Skeletal muscle satellite cell (primary cell): ENCODE measurements around the gene SEMA5A.

Experiments used
- H3K27me3 ChIP-seq: 2 replicates; pipeline ENCODE4 v1.7.0; 2013; ENCODE audit warnings: low read length; ENCODE audit not compliant: control insufficient read depth, insufficient read depth
- H3K36me3 ChIP-seq: 2 replicates; pipeline ENCODE4 v1.7.0; 2013; ENCODE audit warnings: mild to moderate bottlenecking, control low read depth, low read length; ENCODE audit not compliant: insufficient read depth
- H3K4me1 ChIP-seq: 2 replicates; pipeline ENCODE4 v1.7.0; 2013; ENCODE audit warnings: low read length; ENCODE audit not compliant: control insufficient read depth, insufficient read depth
- H3K4me2 ChIP-seq: 2 replicates; pipeline ENCODE4 v1.7.0; 2013; ENCODE audit warnings: mild to moderate bottlenecking, low read length
- H3K4me3 ChIP-seq: 2 replicates; pipeline ENCODE4 v1.7.0; 2013; ENCODE audit warnings: low read length
- H3K9ac ChIP-seq: 2 replicates; pipeline ENCODE4 v1.7.0; 2013; ENCODE audit warnings: mild to moderate bottlenecking, low read depth, low read length, moderate library complexity
- H3K9me3 ChIP-seq: replicated peaks from 2 replicates; pipeline ENCODE4 v1.7.0; 2013; ENCODE audit warnings: mild to moderate bottlenecking, control low read depth, low read length

Gene SEMA5A

DNA sequence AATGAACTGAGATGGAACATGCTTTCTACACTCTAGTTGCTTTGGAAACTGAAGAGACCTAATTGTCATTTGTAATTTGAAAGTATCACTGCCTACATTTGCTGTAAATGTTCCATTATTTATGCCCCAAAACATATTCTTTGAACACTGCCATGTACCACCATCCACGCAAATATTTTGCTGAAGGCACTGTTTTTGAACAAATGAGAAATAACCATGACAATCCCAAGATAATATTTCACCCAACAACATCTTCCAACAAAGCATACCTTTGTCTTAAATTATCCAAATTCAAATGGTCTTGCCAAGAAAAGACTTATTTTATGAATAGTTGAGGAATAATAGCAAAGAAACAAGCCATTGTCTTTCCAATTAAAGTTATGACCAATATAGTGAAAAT is 356.2 kb downstream of the SEMA5A start:
- Histone ChIP-seq H3K36me3 (no peaks in the 10 kb centered on the region), H3K9ac (no peak overlapping the region), H3K27me3 (no peaks in the 10 kb centered on the region), H3K4me2 (no peak overlapping the region), H3K4me3 (no peak overlapping the region), H3K4me1 (peaks cover 27% of the 10 kb centered on the region), H3K9me3 (no peaks in the 10 kb centered on the region)

- H3K9me3 ChIP-seq: no peaks in the 10 kb centered on the region
These were observed 356.9 kb downstream of the SEMA5A start for GRCh38 chr5:9188956-9189355.

GRCh38 chr5:9188131-9188530 is 357.7 kb downstream of the SEMA5A start:
- Histone ChIP-seq H3K4me2 (peak overlapping the region; percentile 24), H3K4me1 (peaks cover 16% of the 10 kb centered on the region), H3K4me3 (peak overlapping the region; percentile 19), H3K36me3 (no peaks in the 10 kb centered on the region), H3K9me3 (no peaks in the 10 kb centered on the region), H3K9ac (peak overlapping the region; percentile 39), H3K27me3 (no peaks in the 10 kb centered on the region)

More at GRCh38 chr5:9188956-9189355, 356.9 kb downstream of the SEMA5A start:
- Histone ChIP-seq H3K4me1 (peaks cover 19% of the 10 kb centered on the region), H3K9ac (peak overlapping the region; percentile 39), H3K4me2 (no peak overlapping the region), H3K4me3 (no peak overlapping the region), H3K27me3 (no peaks in the 10 kb centered on the region), H3K36me3 (no peaks in the 10 kb centered on the region)

DNA sequence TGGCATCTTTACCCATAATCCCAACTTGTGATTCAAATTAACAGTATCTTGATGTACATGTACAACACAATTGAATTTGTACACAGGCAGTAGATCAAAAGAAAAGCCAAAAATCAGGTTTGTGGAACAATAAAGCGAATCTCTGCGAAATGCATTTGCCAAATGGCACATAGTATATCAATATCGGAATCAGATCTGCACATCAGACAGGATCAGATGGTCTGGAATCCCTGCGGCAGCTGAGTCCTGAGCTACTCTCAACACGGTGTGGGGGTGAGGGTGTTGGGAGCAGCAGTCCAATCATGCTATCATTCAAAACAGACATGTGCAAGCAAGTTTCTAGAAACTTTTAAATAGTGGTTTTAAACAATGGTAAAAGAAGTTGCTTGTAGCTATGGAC is 358.3 kb downstream of the SEMA5A start:
- Histone ChIP-seq H3K27me3 (no peaks in the 10 kb centered on the region), H3K4me1 (peaks cover 16% of the 10 kb centered on the region), H3K9ac (peak overlapping the region; percentile 3), H3K4me2 (no peak overlapping the region), H3K4me3 (no peak overlapping the region), H3K36me3 (no peaks in the 10 kb centered on the region), H3K9me3 (no peaks in the 10 kb centered on the region)

- Histone ChIP-seq H3K27me3 (no peaks in the 10 kb centered on the region), H3K9ac (no peak overlapping the region), H3K4me3 (no peak overlapping the region), H3K9me3 (no peaks in the 10 kb centered on the region), H3K36me3 (no peaks in the 10 kb centered on the region), H3K4me2 (no peak overlapping the region), H3K4me1 (peaks cover 16% of the 10 kb centered on the region)
These were observed 359.8 kb downstream of the SEMA5A start for GRCh38 chr5:9186069-9186468.

DNA sequence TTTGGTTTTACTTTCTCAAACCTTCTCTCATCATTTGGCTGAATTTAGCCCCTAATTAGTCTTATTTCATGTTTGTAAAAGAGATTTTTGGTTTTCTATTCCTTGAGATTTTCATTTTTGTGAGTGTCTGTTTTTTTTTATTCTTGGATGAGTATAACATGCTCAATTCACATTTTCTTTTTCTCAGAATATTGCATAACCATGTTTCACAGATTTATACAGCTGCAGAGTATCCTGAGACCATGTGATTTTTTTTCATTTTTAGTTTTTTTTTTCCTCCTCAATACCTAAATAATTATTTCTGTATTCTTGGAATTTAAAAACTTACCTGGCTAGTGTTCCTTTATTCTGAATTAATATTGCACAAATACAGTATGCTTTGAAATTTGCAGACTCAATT is 361.9 kb downstream of the SEMA5A start:
- H3K9ac ChIP-seq: no peak overlapping the region
- no peaks in the 10 kb centered on the region for H3K27me3 ChIP-seq
- H3K36me3 ChIP-seq: no peaks in the 10 kb centered on the region
- peaks cover 15% of the 10 kb centered on the region for H3K4me1 ChIP-seq
- no peak overlapping the region for H3K4me2 ChIP-seq
- H3K9me3 ChIP-seq: no peaks in the 10 kb centered on the region
- no peak overlapping the region for H3K4me3 ChIP-seq

DNA sequence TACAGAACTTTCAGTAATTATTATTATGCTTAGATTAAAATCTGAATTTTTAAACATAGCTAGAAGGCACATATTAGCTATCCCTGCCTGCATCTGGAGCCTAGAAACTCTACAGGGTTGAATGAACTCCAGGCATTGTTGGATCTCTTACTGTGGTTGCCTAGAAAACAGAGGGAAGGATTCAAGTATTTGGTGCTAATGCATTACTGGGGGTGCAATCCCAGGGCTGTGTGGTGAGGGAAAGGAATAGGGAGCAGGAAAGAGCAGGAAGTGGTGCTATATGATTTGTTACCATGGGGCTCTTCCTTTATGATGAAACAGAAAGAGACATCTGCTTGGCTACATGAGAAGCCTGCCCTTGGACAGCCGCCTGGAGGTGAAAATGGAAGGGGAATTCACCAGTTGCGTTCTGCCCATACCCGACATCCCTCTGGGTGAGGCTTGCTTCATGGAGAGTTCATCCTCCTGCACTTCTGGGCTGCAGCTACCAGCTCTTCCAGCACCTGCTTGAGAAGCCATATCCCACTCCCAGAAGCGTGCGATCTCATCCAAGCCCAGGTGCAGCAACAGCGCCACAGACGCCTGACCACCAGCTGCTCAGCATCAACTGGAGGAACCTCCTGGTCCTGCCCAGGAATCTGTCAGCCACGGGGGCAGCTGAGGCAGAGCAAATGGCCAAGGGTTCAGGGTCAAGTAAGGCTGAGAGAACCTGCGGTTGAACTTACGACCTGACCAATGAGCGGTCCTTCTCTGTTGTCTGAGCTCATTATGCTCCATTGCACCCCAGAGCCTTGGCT is 362.8 kb downstream of the SEMA5A start:
- no peak overlapping the region for H3K4me2 ChIP-seq
- H3K36me3 ChIP-seq: no peaks in the 10 kb centered on the region
- H3K9me3 ChIP-seq: no peaks in the 10 kb centered on the region
- no peak overlapping the region for H3K9ac ChIP-seq
- no peaks in the 10 kb centered on the region for H3K27me3 ChIP-seq
- H3K4me3 ChIP-seq: no peak overlapping the region
- peaks cover 6% of the 10 kb centered on the region for H3K4me1 ChIP-seq

GRCh38 chr5:9176641-9177040 is 369.2 kb downstream of the SEMA5A start:
- no peak overlapping the region for H3K4me2 ChIP-seq
- H3K36me3 ChIP-seq: no peaks in the 10 kb centered on the region
- no peak overlapping the region for H3K4me3 ChIP-seq
- H3K9me3 ChIP-seq: no peaks in the 10 kb centered on the region
- H3K27me3 ChIP-seq: no peaks in the 10 kb centered on the region
- no peak overlapping the region for H3K9ac ChIP-seq
- peaks cover 23% of the 10 kb centered on the region for H3K4me1 ChIP-seq

- Histone ChIP-seq H3K27me3 (no peaks in the 10 kb centered on the region), H3K9me3 (no peaks in the 10 kb centered on the region), H3K9ac (peak overlapping the region; percentile 52), H3K4me1 (peaks cover 34% of the 10 kb centered on the region), H3K4me2 (peak overlapping the region; percentile 54), H3K36me3 (no peaks in the 10 kb centered on the region), H3K4me3 (peak overlapping the region; percentile 27)
These were observed 371.4 kb downstream of the SEMA5A start for GRCh38 chr5:9174446-9174845.

GRCh38 chr5:9173281-9174048 is 372.4 kb downstream of the SEMA5A start:
- H3K4me2 ChIP-seq: peak overlapping the region; percentile 54
- H3K9ac ChIP-seq: peak overlapping the region; percentile 52
- no peaks in the 10 kb centered on the region for H3K9me3 ChIP-seq
- H3K4me3 ChIP-seq: peak overlapping the region; percentile 27
- H3K4me1 ChIP-seq: peaks cover 42% of the 10 kb centered on the region
- no peaks in the 10 kb centered on the region for H3K36me3 ChIP-seq
- no peaks in the 10 kb centered on the region for H3K27me3 ChIP-seq

GRCh38 chr5:9170026-9170425 is 375.8 kb downstream of the SEMA5A start:
- H3K4me1 ChIP-seq: peaks cover 51% of the 10 kb centered on the region
- H3K9me3 ChIP-seq: no peaks in the 10 kb centered on the region
- H3K9ac ChIP-seq: no peak overlapping the region
- H3K4me3 ChIP-seq: no peak overlapping the region
- no peak overlapping the region for H3K4me2 ChIP-seq
- H3K27me3 ChIP-seq: no peaks in the 10 kb centered on the region
- no peaks in the 10 kb centered on the region for H3K36me3 ChIP-seq
